GM18858 (cell line): ENCODE measurements around the gene CCDC88A.
"Not testable (repeated sequence)": the region's sequence is repeated elsewhere in the genome, so short reads cannot be mapped to it uniquely, and the experiment has no call there.

Experiments
- ATAC-seq: cut with Tn5 transposase; IDR thresholded peaks from one replicate; pipeline ENCODE4 v1.9.1; 2021; ENCODE audit not compliant: unreplicated experiment

The CCDC88A gene

GRCh38 chr2:55391615-55392242 lies 27.9 kb downstream of the CCDC88A start:
- ATAC-seq: no peak

- ATAC-seq: no peak
These were observed 28.5 kb downstream of the CCDC88A start for GRCh38 chr2:55391155-55391554.

GRCh38 chr2:55385516-55385915 lies 34.1 kb downstream of the CCDC88A start:
- not testable (repeated sequence) for ATAC-seq

GRCh38 chr2:55384786-55385185 lies 34.9 kb downstream of the CCDC88A start:
- no peak for ATAC-seq

- no peak for ATAC-seq
These were observed 48.3 kb downstream of the CCDC88A start for GRCh38 chr2:55371376-55371775.

GRCh38 chr2:55370208-55370607 lies 49.4 kb downstream of the CCDC88A start:
- ATAC-seq: no peak

GRCh38 chr2:55365303-55365702 lies 54.4 kb downstream of the CCDC88A start:
- ATAC-seq: no peak

GRCh38 chr2:55364189-55365055 lies 55.2 kb downstream of the CCDC88A start:
- no peak for ATAC-seq

- ATAC-seq: no peak
These were observed 56.0 kb downstream of the CCDC88A start for GRCh38 chr2:55363636-55364035.

GRCh38 chr2:55361465-55362189 lies 58.0 kb downstream of the CCDC88A start:
- peak; percentile 52 for ATAC-seq

GRCh38 chr2:55358451-55358850 lies 61.2 kb downstream of the CCDC88A start:
- no peak for ATAC-seq

- ATAC-seq: no peak
These were observed 61.7 kb downstream of the CCDC88A start for GRCh38 chr2:55357927-55358326.

GRCh38 chr2:55357164-55357563 lies 62.5 kb downstream of the CCDC88A start:
- ATAC-seq: no peak

- ATAC-seq: not testable (repeated sequence)
These were observed 63.5 kb downstream of the CCDC88A start for GRCh38 chr2:55356136-55356535.

- no peak for ATAC-seq
These were observed 64.2 kb downstream of the CCDC88A start for GRCh38 chr2:55355451-55355850.

GRCh38 chr2:55351672-55352071 lies 68.0 kb downstream of the CCDC88A start:
- no peak for ATAC-seq

GRCh38 chr2:55345064-55345463 lies 74.6 kb downstream of the CCDC88A start:
- no peak for ATAC-seq

GRCh38 chr2:55338268-55338667 lies 81.4 kb downstream of the CCDC88A start:
- ATAC-seq: no peak

GRCh38 chr2:55334728-55335127 lies 84.9 kb downstream of the CCDC88A start:
- ATAC-seq: no peak

GRCh38 chr2:55330541-55331297 lies 88.9 kb downstream of the CCDC88A start:
- no peak for ATAC-seq
